Breast epithelium (tissue), 3 donors: ENCODE measurements around the gene RASD2.

Source experiments
- CTCF ChIP-seq, 3 donors: fragments of 450-650 bp; IDR thresholded peaks; one replicate each; pipeline ENCODE4 v1.5.1; 2016 to 2017; ENCODE audit warnings: antibody characterized with exemption in 3 of 3, mild to moderate bottlenecking in 3 of 3, moderate library complexity in 3 of 3
- POLR2A ChIP-seq: fragments of 450-650 bp; IDR thresholded peaks from one replicate; pipeline ENCODE4 v1.6.1; 2016; ENCODE audit warnings: antibody characterized with exemption, mild to moderate bottlenecking, moderate library complexity
- POLR2AphosphoS5 ChIP-seq, 3 donors: sonication (generic); formaldehyde crosslinking; IDR thresholded peaks; one replicate each; pipeline ENCODE4 v1.6.1; 2017; ENCODE audit warnings: antibody characterized with exemption in 3 of 3

- TF ChIP-seq CTCF (IDR thresholded peaks at IDR 0.05) (no peak), POLR2A (no peak), POLR2AphosphoS5 (IDR thresholded peaks at IDR 0.05) (no peak)
Observed at GRCh38 chr22:35552846-35553245, 12.2 kb downstream of the RASD2 start.
